Amygdala (tissue), 56 donors: ENCODE results near the gene PALMD.

Source experiments
- DNase-seq, 56 donors: peaks; one replicate each; lab custom pipeline; 2025; lab: John Stamatoyannopoulos, UW

Gene PALMD

DNA sequence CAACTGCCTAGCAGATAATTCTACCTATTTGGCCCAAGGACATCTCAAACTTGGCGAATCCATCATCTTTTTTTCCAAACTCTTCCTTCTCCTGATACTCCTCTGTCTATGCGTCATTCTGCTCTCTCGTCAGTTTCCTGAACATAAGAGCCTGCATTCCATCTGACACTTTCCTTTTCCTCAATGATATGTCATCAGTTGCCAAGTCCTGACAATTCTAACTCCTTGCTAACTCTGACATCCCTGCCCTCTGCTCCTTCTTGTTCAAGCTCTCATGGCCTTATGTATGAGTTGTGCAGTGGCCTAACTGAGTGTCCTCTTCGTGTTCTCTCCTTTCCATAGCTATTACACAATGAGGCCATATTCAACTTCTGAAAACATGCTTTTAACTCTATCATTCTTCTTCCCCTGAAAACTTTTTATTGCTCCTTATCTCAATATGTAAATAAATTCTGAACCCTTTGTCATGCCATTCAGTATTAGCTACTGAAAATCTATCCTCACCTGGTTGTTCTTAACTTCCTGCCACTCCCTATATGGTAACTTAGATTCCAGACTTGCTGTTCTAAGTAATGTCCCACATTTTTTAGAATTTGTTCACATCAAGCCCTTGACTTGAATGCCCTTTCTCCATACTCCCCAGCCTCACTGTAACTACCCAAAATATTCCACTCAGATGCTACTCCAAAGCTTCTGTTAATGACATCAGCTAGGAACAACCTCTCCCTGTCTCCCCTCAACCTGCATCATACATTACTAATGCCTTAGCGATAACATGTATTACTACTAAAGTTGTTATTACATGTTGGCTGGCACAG is 11.5 kb downstream of the PALMD start:
- DNase-seq, result no peak

DNA sequence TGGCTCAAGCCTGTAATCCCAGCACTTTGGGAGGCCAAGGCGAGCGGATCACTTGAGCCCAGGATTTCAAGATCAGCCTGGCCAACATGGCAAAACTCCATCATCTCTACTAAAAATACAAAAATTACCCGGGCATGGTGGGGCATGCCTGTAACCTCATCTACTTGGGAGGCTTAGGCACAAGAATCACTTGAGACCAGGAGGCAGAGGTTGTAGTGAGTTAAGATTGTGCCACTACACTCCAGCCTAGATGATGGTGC is 12.0 kb downstream of the PALMD start:
- no peak for DNase-seq

DNA sequence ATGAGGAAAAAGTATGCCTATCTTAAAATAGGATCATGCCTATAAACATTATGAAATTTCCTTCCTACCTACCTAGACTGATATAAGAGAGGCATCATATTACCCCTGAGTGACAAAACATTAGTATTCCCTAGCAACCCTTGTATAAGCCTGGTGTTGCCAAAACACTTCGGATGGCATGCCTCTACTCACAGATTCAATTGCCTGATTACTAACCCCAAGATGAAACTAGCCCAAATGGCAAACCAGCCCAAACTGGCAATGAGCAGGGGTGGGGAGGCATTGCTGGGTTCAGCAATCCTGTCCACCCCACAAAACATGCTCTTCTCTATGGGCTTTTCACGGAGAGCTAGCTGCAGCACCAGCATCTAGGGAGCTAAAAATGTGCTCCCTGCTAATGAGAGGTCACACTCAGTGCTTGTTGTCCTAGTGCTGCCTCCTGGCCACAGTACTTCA is 13.9 kb downstream of the PALMD start:
- DNase-seq, result no peak

DNA sequence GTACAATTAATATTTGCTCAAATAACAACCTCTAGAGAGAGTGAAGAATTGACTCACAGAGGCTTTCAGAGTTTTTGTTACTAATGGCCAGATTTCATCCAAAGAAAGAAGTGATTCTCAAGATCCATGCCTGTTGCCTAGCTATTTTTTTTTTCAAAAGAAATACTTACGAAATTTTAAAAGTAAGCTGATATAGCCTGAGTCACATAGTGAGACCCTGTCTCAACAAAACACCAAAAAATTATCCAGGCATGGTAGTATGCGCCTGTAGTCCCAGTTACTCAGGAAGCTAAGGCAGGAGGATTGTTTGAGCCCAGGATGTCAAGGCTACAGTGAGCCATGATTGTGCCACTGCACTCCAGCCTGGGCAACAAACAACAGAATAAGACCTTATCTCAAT is 14.6 kb downstream of the PALMD start:
- DNase-seq, result no peak

- no peak for DNase-seq
Observed at GRCh38 chr1:99661780-99662179, 15.9 kb downstream of the PALMD start.

- peak in 2 of 56 donors; percentile 18 to 23 for DNase-seq
Observed at GRCh38 chr1:99662539-99663080, 16.7 kb downstream of the PALMD start.

DNA sequence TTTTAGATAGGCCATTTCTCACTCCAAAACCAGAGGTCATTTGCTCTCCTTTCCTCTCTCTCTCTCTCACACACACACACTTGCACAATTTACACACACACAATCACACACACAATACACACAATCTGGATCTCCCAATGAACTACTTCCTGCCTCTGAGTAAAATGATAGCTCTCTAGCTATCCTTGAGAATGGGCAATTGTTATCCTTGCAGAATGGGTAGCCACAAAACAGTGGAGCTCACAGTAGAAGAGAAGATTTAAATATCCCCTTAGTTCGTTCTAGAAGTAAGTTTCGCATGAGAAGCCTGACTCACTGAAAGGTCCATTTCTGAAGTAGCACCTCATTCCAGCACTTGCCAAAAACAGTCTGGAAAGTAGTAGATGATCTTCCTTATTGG is 17.6 kb downstream of the PALMD start:
- DNase-seq, result no peak

DNA sequence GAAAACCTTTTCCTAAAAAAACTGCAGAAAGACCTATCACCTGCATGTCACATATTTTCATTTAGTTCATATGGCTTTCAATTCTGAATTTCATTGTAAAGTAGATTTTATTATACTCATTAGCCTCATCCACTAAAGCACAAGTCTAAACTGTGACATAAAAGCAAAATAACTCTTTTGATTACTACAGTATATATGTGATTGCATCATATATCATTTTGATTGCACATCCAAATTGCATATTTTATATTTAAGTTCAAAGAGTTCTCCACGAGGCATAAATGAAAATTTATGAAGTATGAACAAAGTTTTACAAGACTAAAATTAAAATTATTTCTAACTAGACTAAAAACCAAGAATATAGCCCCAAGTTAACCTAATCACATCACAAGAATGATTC is 19.3 kb downstream of the PALMD start:
- no peak for DNase-seq

GRCh38 chr1:99669376-99669775 is 23.5 kb downstream of the PALMD start:
- DNase-seq, result no peak

DNA sequence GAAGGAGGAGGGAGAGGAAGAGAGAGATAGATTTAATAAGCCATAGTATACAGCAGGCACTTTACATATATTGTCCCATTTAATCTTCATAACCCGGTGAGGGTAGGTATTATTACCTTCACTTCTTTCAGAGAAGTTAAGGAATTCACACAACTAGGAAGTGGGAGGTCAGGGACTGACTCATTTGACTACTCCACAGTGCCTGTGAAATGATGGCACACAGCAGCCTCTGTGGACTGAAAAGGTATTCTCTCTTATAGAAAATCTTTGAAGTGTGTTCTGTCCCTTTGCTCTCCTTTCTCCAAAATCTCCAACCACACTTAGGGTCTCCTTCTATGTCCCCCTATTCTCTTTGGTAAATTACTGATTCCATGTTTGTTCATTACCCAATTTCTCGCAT is 23.9 kb downstream of the PALMD start:
- no peak for DNase-seq

GRCh38 chr1:99670583-99670982 is 24.7 kb downstream of the PALMD start:
- no peak for DNase-seq

DNA sequence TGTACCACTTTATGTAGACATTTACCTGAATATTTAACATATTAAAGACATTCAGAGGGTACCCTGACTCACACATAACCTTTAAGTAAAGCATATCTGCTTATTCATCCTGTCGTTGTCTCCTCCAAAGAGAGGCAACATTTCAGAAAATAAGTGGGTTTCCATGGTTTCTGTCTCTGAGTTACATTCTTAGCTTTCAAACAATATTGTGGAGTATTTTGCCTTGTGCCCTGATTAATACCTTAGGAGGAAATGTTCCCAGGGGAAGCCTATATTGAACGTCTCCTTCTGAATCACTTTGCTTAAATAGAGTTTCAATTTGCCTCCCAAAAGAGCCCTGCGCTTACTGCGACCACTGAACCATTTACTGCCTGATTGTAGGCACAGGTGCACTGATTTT is 26.1 kb downstream of the PALMD start:
- no peak for DNase-seq

DNA sequence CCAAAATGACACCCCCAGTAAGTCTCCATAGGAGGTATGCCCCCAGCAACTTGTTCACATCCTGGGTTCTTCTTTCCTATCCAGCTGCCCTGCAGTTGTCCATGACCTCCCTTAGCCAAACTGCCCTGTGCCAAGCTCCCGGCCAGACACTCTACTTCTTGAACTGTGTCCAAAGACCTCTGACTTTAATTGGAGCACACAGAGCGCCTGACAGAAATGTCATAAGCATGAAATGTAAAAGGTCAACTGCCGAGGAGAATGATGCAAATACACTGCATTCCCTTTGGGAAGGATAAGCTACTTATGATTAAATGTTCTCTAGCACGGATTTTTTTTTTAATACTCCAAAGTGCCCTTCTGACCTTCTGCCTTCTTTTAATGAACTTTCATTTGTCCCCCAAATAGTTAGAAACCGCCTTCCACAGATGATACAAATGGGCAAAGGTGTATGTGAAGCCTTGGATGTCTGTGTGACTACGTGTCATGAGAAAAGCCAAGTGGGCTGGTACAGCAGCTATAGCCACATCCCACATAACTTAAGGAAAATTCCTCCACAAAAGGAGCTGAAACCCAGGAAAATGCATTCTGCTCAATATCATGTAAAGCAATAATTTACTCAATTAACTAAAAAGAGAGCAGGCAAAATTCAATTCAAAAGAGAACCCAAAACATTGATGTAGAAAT is 26.8 kb downstream of the PALMD start:
- no peak for DNase-seq

GRCh38 chr1:99673315-99673714 is 27.4 kb downstream of the PALMD start:
- no peak for DNase-seq

GRCh38 chr1:99674115-99675064 is 28.5 kb downstream of the PALMD start:
- no peak for DNase-seq

DNA sequence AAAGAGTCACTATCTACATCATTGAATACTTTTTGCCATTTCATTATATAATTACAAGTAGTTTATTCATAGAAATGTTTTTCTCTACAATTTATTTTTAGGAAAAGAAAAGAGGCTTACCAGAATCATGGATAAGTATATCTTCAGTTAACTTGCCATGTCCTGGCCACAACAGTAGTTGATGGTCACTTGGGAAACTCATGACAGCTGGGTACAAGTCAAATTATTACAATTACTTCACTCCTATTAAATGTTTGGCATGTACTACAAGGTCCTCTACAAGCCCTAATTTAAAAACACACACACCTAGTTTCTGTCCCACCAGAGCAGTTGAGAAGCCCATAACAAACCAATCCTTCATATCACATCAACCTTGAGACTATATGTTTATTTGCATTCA is 29.4 kb downstream of the PALMD start:
- DNase-seq, result no peak

DNA sequence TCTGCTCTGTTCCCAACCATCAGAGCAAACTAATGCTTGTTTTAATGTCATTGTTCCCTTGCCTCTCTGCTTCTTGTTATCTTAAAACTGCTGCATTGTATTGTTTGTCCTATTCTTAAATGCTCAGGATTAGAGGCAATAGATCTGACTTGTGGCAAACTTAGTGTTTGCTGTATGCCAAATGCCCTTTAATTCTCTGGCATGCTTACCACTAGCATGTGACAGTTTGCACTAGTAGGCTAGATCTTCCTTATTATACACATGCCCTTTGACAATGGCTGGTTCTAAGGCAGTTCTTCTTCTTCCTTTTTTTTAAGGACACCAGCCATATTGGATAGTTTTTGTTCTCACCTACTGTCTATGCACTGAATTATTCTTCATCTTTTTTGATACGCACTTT is 30.1 kb downstream of the PALMD start:
- DNase-seq, result no peak

- DNase-seq, result no peak
Observed at GRCh38 chr1:99676876-99677275, 31.0 kb downstream of the PALMD start.

DNA sequence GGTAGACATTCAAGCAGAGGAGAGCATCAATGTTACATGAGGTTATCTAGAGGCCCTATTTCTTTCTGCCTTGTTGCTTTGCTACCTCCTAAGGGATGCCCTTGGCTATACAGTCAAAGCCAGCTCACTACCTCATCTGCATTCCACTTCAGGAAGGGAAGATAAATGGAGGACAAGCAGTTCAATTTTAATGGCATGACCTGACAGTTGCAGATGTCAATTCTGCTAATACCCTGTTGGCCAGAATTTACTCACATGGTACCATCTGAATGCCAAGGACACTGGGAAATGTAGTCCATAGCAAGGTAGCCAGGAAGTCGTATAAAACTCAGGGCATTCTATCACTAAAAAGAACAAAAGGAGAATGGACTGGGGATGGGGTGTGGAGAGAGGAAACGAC is 31.5 kb downstream of the PALMD start:
- no peak for DNase-seq

GRCh38 chr1:99680270-99680669 is 34.4 kb downstream of the PALMD start:
- peak in 1 of 56 donors; percentile 15 for DNase-seq

DNA sequence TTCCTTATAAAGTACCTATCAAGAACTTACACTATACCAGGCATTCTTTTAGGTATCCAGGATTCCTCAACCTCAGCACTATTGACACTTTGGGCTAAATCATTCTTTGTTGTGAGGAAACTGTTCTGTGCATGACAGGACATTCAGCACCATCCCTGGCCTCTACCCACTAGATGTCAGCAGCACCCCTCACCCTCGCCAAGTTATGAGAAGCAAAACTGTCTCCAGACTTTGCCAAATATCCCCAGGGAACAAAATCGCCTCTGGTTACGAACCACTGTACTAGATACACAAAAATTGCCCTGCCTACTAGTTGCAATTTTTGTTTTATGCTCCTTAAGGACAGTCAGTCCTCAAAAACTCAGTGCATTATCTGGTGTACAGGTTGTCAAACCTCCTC is 35.7 kb downstream of the PALMD start:
- DNase-seq, result no peak
